ENCODE measurements around the gene GOLGA8S.
"Not testable (repeated sequence)": the region's sequence is repeated elsewhere in the genome, so short reads cannot be mapped to it uniquely, and the experiment has no call there.

GOLGA8S gene

DNA sequence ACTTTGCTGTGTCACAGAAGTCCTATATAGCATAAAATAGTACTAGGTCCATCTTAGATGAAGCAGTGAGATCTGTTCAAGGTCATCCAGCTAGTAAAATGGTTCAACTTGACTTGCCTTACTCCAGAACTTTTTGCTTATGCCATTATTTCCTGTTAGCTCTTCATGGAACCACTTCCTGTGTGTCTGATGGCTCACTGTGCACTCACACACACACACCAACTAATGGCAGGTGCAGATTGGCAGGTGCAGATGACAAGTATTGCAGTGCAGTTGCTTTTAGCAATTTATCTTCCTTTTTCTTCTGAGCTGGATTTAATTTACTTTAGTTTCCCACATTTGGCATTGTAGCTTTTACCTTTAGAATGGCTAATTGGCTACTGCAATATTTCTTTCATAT, 29.8 kb downstream of the GOLGA8S start:
- TF ChIP-seq, protein P1, sequence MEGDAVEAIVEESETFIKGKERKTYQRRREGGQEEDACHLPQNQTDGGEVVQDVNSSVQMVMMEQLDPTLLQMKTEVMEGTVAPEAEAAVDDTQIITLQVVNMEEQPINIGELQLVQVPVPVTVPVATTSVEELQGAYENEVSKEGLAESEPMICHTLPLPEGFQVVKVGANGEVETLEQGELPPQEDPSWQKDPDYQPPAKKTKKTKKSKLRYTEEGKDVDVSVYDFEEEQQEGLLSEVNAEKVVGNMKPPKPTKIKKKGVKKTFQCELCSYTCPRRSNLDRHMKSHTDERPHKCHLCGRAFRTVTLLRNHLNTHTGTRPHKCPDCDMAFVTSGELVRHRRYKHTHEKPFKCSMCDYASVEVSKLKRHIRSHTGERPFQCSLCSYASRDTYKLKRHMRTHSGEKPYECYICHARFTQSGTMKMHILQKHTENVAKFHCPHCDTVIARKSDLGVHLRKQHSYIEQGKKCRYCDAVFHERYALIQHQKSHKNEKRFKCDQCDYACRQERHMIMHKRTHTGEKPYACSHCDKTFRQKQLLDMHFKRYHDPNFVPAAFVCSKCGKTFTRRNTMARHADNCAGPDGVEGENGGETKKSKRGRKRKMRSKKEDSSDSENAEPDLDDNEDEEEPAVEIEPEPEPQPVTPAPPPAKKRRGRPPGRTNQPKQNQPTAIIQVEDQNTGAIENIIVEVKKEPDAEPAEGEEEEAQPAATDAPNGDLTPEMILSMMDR (IDR thresholded peaks at IDR 0.05; ENCODE audit: insufficient read depth, low read depth, low read length, missing control alignments), result no peak
- no peak overlapping the region for H3K4me3 ChIP-seq (ENCODE audit: low read length)
- DNase-seq (ENCODE audit: low read depth), result no peak

DNA sequence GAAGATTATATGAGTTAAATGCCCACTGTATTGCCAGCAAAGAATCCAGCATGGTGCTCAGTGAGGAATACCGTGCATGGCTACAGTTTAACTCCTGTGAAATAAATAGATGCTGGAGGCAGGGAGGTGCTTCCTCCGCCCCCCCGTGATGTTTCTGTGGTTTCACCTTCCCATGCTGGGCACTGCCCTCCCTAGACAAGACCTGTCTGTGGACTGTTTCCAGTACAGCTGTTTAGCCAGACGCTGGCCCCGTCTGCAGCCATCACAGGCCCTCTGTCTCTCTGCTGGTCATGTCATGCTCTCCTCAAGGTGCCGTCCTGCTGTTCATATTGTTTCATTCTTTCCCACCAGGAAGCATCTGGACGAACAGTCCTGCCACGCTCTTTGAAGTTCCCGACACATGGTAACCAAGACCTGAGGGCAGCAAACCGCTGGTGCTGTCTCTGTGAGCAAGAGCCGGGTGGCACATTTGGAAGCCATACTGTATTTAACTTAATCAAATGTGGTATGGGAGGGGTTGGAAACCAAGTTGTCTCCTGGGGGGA, 31.4 kb downstream of the GOLGA8S start:
- no peak for DNase-seq (ENCODE audit: low read depth)
- H3K4me3 ChIP-seq (ENCODE audit: low read length), result no peak overlapping the region
- TF ChIP-seq, protein P1 (IDR thresholded peaks at IDR 0.05; ENCODE audit: insufficient read depth, low read depth, low read length, missing control alignments), result no peak

DNA sequence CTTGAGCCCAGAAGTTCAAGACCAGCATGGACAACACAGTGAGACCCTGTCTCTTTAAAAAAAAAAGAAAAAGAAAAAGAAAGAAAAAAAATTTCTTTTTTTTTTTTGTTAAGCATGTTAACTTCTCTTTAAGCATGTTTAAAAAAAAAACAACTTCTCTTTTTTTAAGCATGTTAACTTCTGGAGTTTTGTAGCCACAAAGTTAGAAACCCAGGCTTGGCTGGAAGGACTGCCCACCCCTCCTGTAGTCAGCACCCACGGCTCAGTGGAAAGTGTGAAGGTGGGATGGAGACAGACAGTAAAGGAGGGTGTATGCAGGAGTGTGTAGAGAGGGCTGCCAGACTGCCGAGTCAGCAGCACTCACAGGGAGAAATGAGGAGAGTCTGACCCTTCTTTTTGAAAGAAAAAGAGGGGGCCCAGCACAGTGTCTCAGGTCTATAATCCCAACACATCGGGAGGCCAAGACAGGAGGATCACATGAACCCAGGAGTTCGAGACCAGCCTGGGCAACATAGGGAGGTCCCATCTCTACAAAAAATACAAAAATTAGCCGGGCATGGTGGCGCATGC, 33.2 kb downstream of the GOLGA8S start:
- no peak for DNase-seq (ENCODE audit: low read depth)
- TF ChIP-seq, protein P1 (IDR thresholded peaks at IDR 0.05; ENCODE audit: insufficient read depth, low read depth, low read length, missing control alignments), result no peak
- H3K4me3 ChIP-seq (ENCODE audit: low read length), result no peak overlapping the region

DNA sequence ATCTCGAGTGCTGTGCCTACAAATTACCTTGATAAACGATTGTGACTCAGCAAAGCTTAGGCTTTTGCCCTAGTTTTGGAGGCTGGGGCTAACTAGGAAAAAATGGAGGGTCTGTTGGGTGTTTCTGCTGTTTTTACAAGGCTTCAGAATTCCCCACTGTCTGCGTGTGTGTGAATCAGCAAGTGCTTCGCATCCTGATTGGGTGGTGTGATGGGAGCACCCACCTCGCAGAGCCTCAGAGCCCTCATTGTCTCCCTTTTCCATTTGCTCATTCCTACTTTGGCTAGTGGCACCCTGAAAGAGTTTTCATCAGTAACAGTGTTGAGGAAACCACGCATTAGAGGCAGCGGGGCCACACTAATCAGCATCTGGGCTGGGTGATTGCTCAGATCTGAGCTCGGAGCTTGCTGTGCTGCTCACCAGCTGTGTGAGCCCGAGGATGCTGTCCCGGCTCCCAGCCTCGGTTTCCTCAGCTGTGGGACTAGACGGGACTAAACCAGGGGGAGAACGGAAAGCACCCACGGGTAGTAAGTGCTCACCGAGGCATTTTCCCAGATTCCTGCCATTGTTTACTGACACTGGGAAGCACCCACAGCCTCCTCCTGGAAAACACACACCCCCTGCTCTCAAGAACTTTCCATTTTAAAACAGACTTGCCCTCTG, 40.6 kb downstream of the GOLGA8S start:
- DNase-seq (ENCODE audit: low read depth), result no peak
- TF ChIP-seq, protein P1 (IDR thresholded peaks at IDR 0.05; ENCODE audit: insufficient read depth, low read depth, low read length, missing control alignments), result no peak
- H3K4me3 ChIP-seq (ENCODE audit: low read length), result no peak overlapping the region

DNA sequence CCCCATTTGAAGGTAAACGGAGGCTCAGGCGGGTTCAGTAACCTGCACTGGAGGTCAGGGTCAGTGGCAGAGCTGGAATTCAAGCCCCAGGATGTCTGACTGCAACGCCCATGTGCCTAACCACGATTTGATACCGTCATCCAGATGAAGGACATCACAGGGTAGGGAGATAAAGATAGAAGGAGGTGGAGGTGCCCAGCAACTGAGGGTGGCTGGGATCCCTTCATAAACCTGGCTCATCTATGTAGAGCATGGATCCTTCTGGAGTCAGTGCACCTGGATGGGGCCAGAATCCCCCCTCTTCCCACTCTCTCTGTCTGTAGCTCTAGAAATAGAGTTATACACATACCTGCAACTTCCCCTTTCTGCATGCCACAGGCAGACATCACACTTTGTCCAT, 41.3 kb downstream of the GOLGA8S start:
- TF ChIP-seq, protein P1 (IDR thresholded peaks at IDR 0.05; ENCODE audit: insufficient read depth, low read depth, low read length, missing control alignments), result no peak
- no peak overlapping the region for H3K4me3 ChIP-seq (ENCODE audit: low read length)
- no peak for DNase-seq (ENCODE audit: low read depth)

DNA sequence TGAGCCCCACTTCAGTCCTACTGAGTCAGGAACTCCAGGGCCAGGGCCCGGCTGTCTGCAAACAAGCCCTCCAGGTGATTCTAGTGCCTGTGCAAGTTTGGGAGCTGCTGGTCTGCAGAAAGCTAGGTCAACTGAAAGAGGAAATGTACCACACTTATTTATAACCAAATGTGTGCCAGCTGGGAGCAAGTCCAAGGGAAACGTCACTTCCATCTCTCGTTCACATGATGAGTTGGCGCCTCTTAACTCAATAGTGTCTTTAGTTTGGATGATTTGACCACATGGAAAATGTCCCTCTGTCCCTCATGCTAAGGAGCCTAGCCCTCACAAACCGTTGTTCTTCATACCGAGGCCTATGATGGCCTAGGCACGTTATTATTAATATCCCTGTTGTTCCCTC, 43.2 kb downstream of the GOLGA8S start:
- DNase-seq (ENCODE audit: low read depth), result no peak
- TF ChIP-seq, protein P1 (IDR thresholded peaks at IDR 0.05; ENCODE audit: insufficient read depth, low read depth, low read length, missing control alignments), result no peak

DNA sequence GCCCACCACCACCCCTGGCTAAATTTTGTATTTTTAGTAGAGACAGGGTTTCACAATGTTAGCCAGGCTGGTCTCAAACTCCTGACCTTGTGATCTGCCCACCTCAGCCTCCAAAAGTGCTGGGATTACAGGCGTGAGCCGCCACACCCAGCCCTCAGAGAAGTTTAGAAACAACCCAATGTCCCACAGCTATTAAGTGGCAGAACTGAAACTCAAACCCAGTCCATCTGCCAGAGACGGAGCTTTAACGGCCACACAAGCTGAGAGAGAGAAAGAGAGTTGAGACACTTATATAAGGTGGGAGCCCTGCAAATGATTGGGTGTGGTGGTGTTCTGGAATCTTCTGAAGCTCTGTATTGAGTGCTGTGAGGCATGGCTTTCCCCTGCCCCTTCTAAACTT, 43.8 kb downstream of the GOLGA8S start:
- not testable (repeated sequence) for H3K4me3 ChIP-seq (ENCODE audit: low read length)

More for the DNA sequence above, 43.2 kb downstream of the GOLGA8S start:
- H3K4me3 ChIP-seq (ENCODE audit: low read length), result no peak overlapping the region

DNA sequence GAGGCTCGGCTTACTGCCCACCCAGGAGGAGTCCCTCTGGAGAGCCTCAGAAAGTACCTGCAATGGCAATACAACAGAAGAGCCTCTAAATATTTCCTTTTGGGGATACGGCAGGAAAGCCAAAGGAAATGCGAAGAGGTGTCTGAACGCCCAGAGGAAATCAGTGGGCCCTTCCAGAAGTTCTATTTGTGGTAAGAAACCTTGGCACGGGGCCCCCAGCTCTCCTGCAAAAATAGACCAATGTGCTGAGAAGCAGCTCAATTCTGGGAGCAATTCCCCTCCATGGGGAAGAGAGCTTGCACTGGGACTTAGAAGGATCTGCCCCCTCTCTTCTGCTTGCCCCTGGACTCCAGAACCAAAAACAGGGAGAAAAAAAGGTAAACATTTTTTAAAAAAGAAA, 44.7 kb downstream of the GOLGA8S start:
- H3K4me3 ChIP-seq (ENCODE audit: low read length); DNase-seq (ENCODE audit: low read depth): not testable (repeated sequence)

More for the DNA sequence above, 43.8 kb downstream of the GOLGA8S start:
- not testable (repeated sequence) for DNase-seq (ENCODE audit: low read depth)

Measured in epithelial cell of esophagus (primary cell).